ENCODE results near the gene ARHGAP18.

Gene ARHGAP18

DNA sequence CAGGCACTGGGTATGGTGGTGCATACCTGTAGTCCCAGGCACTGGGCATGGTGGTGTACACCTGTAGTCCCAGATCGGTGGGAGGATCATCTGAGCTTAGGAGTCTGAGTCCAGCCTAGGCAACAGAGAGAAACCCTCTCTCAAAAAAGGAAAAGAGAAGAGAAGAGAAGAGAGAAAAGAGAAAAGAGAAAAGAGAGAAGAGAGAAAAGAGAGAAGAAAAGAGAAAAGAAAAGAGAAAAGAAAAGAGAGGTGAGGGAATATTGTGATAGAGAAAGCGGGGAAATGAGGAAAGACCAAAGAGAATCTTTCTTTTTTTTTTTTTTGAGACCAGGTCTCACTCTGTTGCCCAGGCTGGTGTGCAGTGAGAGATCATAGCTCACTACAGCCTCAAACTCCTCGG, 108.7 kb downstream of the ARHGAP18 start:
- TF ChIP-seq, protein P1, sequence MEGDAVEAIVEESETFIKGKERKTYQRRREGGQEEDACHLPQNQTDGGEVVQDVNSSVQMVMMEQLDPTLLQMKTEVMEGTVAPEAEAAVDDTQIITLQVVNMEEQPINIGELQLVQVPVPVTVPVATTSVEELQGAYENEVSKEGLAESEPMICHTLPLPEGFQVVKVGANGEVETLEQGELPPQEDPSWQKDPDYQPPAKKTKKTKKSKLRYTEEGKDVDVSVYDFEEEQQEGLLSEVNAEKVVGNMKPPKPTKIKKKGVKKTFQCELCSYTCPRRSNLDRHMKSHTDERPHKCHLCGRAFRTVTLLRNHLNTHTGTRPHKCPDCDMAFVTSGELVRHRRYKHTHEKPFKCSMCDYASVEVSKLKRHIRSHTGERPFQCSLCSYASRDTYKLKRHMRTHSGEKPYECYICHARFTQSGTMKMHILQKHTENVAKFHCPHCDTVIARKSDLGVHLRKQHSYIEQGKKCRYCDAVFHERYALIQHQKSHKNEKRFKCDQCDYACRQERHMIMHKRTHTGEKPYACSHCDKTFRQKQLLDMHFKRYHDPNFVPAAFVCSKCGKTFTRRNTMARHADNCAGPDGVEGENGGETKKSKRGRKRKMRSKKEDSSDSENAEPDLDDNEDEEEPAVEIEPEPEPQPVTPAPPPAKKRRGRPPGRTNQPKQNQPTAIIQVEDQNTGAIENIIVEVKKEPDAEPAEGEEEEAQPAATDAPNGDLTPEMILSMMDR (IDR thresholded peaks at IDR 0.05; ENCODE audit: insufficient read depth, missing control alignments), result no peak
- no peak for FAIRE-seq
- DNase-seq (ENCODE audit: insufficient read length, low spot score), result no peak

DNA sequence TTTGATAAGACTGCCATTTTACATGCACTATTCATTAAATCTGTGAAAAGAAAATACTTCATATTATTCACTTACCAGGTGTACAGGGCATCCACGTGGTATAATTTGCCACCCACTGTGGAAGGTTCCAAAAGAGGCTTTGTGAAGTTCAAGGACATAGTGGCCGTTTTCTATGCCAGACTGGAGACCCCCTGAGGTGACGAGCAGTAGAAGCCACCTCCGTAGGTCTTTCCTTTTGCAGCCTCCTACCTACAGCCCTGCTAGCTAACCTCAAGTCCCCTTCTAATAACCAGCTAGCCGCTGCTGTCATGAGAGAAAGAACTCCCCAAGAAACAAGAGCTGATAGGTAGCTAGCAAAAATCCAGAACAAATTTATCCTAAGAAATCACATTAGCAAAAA, 110.5 kb downstream of the ARHGAP18 start:
- no peak for DNase-seq (ENCODE audit: insufficient read length, low spot score)
- no peak for FAIRE-seq
- TF ChIP-seq, protein P1 (IDR thresholded peaks at IDR 0.05; ENCODE audit: insufficient read depth, missing control alignments), result no peak

DNA sequence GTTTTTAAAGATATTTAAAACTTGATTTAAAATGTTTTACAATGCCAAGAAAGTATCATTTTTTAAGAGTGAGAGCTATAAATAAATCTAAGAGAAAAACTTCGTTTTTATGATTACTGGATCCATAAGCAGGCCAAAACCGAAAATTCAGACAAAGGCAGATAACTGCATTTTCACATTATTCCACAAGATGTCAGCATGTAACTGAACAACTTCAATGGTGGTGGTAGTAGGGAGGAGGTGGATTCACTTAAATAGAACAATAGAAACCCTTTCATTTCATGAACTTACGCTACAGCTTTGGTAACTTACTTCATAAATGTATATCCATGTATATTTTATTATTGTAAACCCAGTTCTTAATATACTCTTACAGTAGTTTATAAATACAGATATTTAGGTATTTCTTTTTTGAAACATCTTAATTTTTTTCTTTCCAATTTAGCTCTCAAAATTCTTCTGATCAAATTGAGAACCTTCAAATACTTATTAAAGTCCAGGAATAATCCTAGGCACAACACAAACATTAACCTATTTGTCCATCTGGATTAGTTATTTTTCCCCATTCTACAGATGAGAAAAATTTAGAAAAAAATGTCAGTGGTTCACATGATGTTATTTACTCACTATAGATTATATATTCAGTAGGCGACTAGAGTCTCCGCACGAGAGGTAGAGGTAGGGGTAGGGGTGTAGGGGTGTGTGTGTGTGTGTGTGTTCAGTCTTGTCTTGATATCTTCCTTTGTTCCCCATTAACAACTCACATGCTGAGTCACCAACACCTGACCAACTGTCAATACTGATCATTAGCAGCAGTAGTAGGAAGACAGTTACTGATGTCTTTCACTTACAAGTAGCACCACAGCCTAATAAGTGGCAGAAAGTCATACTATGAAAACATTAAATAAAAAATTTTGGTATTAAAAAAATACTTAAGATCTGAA, 111.5 kb downstream of the ARHGAP18 start:
- peak; percentile 87 for FAIRE-seq
- DNase-seq (ENCODE audit: insufficient read length, low spot score), result no peak
- TF ChIP-seq, protein P1 (IDR thresholded peaks at IDR 0.05; ENCODE audit: insufficient read depth, missing control alignments), result peak; percentile 94

DNA sequence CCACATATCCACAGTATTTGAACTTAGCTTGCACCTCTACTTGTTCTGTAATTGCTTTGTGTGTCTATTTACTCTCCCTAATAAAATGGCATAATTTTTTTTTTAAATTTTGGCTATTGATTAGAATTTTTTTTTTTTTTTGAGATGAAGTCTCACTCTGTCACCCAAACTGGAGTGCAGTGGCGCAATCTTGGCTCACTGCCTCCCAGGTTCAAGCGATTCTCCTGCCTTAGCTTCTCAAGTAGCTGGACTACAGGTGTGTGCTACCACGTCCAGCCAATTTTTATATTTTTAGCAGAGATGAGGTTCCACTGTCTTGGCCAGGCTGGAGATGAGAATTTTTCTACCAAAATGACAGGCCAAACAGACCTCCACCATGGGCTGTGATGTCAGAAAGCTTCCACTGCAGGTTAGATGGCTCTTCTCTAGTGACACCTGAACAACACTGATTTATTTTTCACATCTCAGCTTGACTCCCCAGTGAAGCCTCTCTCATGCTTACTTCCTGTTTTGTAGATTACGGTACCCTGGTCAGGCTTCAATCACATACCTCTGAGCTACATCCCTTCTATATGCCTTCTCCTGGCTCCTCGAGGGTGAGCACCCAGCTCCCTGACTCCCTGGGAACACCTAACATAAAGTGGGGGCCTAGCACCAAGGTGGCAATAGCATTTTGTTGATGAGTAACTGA, 112.8 kb downstream of the ARHGAP18 start:
- DNase-seq (ENCODE audit: insufficient read length, low spot score) (no peak), FAIRE-seq (no peak)
- TF ChIP-seq, protein P1 (IDR thresholded peaks at IDR 0.05; ENCODE audit: insufficient read depth, missing control alignments), result no peak

DNA sequence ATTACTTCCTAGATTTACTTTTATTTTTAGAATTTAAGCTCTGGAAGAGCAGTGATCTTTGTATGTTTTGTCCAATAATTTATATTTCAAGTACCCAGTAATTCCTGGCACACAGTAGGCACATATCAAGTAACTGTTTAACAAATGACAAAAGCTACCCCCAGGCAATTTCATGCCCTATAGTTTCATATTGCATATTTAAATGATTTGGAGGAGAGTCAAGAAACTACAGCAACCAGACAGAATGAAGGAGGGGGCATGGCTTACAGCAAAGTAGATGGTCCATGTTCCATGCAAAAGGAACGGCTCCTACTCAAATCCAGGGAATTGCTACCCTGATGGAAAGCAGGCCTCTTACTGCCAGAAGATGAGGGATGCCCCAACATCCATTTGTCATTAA, 113.5 kb downstream of the ARHGAP18 start:
- FAIRE-seq (no peak), DNase-seq (ENCODE audit: insufficient read length, low spot score) (no peak)
- TF ChIP-seq, protein P1 (IDR thresholded peaks at IDR 0.05; ENCODE audit: insufficient read depth, missing control alignments), result no peak

DNA sequence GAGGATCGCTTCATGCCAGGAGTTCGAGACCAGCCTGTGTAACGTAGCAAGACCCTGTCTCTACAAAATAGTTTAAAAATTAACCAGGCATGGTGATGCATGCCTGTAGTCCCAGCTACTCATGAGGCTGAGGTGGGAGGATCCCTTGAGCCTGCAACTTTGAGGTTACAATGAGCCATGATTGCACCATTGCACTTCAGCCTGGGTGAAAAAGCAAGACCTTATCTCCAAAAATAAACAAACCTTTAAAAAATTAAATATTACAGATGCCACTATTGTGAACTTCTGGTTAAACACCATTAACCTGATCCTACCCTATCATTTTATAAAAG, 116.8 kb downstream of the ARHGAP18 start:
- DNase-seq (ENCODE audit: insufficient read length, low spot score) (no peak), FAIRE-seq (no peak)
- TF ChIP-seq, protein P1 (IDR thresholded peaks at IDR 0.05; ENCODE audit: insufficient read depth, missing control alignments), result no peak

Data from D721Med (cell line).